ENCODE results near the gene CCDC34. TPM values are rescaled to one million over a fixed set of nuclear protein-coding genes. Genes with fewer than 3 reads are reported as not detected.

The CCDC34 gene
- total RNA-seq, 1 donor from 2014 or later: 10.8 TPM

GRCh38 chr11:27401833-27402316 lies 38.9 kb upstream of the CCDC34 start:
- H3K4me1 Mint-ChIP-seq (ENCODE audit: low read depth): no peaks in the 10 kb centered on the region
- no peak overlapping the region for H3K27ac Mint-ChIP-seq
- H3K4me3 Mint-ChIP-seq (ENCODE audit: low read depth): no peak overlapping the region
- peaks cover 9% of the 10 kb centered on the region for H3K27me3 Mint-ChIP-seq (ENCODE audit: low read depth)
- intact Hi-C loops (cut with micrococcal nuclease): no loop called here
- H3K36me3 Mint-ChIP-seq (ENCODE audit: low read depth): no peaks in the 10 kb centered on the region
- DNase-seq (ENCODE audit: low spot score): no peak
- H3K9me3 Mint-ChIP-seq: no peaks in the 10 kb centered on the region

- Mint-ChIP-seq H3K27ac (no peak overlapping the region), H3K9me3 (no peaks in the 10 kb centered on the region), H3K4me1 (ENCODE audit: low read depth) (no peaks in the 10 kb centered on the region), H3K36me3 (ENCODE audit: low read depth) (no peaks in the 10 kb centered on the region), H3K27me3 (ENCODE audit: low read depth) (peaks cover 10% of the 10 kb centered on the region), H3K4me3 (ENCODE audit: low read depth) (no peak overlapping the region)
- intact Hi-C loops (cut with micrococcal nuclease): no loop called here
- no peak for DNase-seq (ENCODE audit: low spot score)
These were observed 38.3 kb upstream of the CCDC34 start for GRCh38 chr11:27401280-27401832.

- H3K36me3 Mint-ChIP-seq (ENCODE audit: low read depth): no peaks in the 10 kb centered on the region
These were observed 35.4 kb upstream of the CCDC34 start for GRCh38 chr11:27398400-27398770.

GRCh38 chr11:27397624-27398399 lies 34.8 kb upstream of the CCDC34 start:
- Mint-ChIP-seq H3K27me3 (ENCODE audit: low read depth) (peaks cover 31% of the 10 kb centered on the region), H3K4me1 (ENCODE audit: low read depth) (no peaks in the 10 kb centered on the region), H3K4me3 (ENCODE audit: low read depth) (no peak overlapping the region), H3K9me3 (no peaks in the 10 kb centered on the region), H3K27ac (no peak overlapping the region), H3K36me3 (ENCODE audit: low read depth) (no peaks in the 10 kb centered on the region)
- intact Hi-C loops (cut with micrococcal nuclease): no loop called here
- no peak for DNase-seq (ENCODE audit: low spot score)

More at GRCh38 chr11:27398400-27398770, 35.4 kb upstream of the CCDC34 start:
- no peak overlapping the region for H3K27ac Mint-ChIP-seq
- H3K4me1 Mint-ChIP-seq (ENCODE audit: low read depth): no peaks in the 10 kb centered on the region
- no peak overlapping the region for H3K4me3 Mint-ChIP-seq (ENCODE audit: low read depth)
- DNase-seq (ENCODE audit: low spot score): no peak
- no peaks in the 10 kb centered on the region for H3K9me3 Mint-ChIP-seq
- peaks cover 28% of the 10 kb centered on the region for H3K27me3 Mint-ChIP-seq (ENCODE audit: low read depth)
- intact Hi-C loops (cut with micrococcal nuclease): no loop called here

GRCh38 chr11:27396259-27396839 lies 33.3 kb upstream of the CCDC34 start:
- no peak overlapping the region for H3K4me3 Mint-ChIP-seq (ENCODE audit: low read depth)
- H3K9me3 Mint-ChIP-seq: no peaks in the 10 kb centered on the region
- H3K27ac Mint-ChIP-seq: no peak overlapping the region
- no peaks in the 10 kb centered on the region for H3K36me3 Mint-ChIP-seq (ENCODE audit: low read depth)
- peaks cover 38% of the 10 kb centered on the region for H3K27me3 Mint-ChIP-seq (ENCODE audit: low read depth)
- H3K4me1 Mint-ChIP-seq (ENCODE audit: low read depth): no peaks in the 10 kb centered on the region
- intact Hi-C loops (cut with micrococcal nuclease): no loop called here
- DNase-seq (ENCODE audit: low spot score): no peak

GRCh38 chr11:27395556-27396258 lies 32.7 kb upstream of the CCDC34 start:
- Mint-ChIP-seq H3K4me3 (ENCODE audit: low read depth) (no peak overlapping the region), H3K36me3 (ENCODE audit: low read depth) (no peaks in the 10 kb centered on the region), H3K9me3 (no peaks in the 10 kb centered on the region), H3K27me3 (ENCODE audit: low read depth) (peaks cover 40% of the 10 kb centered on the region), H3K4me1 (ENCODE audit: low read depth) (no peaks in the 10 kb centered on the region), H3K27ac (no peak overlapping the region)
- no peak for DNase-seq (ENCODE audit: low spot score)
- intact Hi-C loops (cut with micrococcal nuclease): no loop called here

GRCh38 chr11:27394781-27395228 lies 31.8 kb upstream of the CCDC34 start:
- H3K4me3 Mint-ChIP-seq (ENCODE audit: low read depth): no peak overlapping the region
- no peak overlapping the region for H3K27ac Mint-ChIP-seq
- no peak for DNase-seq (ENCODE audit: low spot score)
- H3K36me3 Mint-ChIP-seq (ENCODE audit: low read depth): no peaks in the 10 kb centered on the region
- intact Hi-C loops (cut with micrococcal nuclease): no loop called here
- H3K27me3 Mint-ChIP-seq (ENCODE audit: low read depth): peaks cover 45% of the 10 kb centered on the region
- H3K4me1 Mint-ChIP-seq (ENCODE audit: low read depth): peaks cover 4% of the 10 kb centered on the region
- H3K9me3 Mint-ChIP-seq: no peaks in the 10 kb centered on the region

- no peak overlapping the region for H3K27ac Mint-ChIP-seq
These were observed 29.5 kb upstream of the CCDC34 start for GRCh38 chr11:27392278-27393114.

GRCh38 chr11:27391331-27392015 lies 28.5 kb upstream of the CCDC34 start:
- H3K36me3 Mint-ChIP-seq (ENCODE audit: low read depth): no peaks in the 10 kb centered on the region
- peaks cover 42% of the 10 kb centered on the region for H3K27me3 Mint-ChIP-seq (ENCODE audit: low read depth)
- peaks cover 28% of the 10 kb centered on the region for H3K4me1 Mint-ChIP-seq (ENCODE audit: low read depth)
- H3K9me3 Mint-ChIP-seq: no peaks in the 10 kb centered on the region
- no peak overlapping the region for H3K27ac Mint-ChIP-seq
- DNase-seq (ENCODE audit: low spot score): no peak
- H3K4me3 Mint-ChIP-seq (ENCODE audit: low read depth): no peak overlapping the region
- intact Hi-C loops (cut with micrococcal nuclease): no loop called here

More at GRCh38 chr11:27392278-27393114, 29.5 kb upstream of the CCDC34 start:
- DNase-seq (ENCODE audit: low spot score): no peak
- Mint-ChIP-seq H3K9me3 (no peaks in the 10 kb centered on the region), H3K4me3 (ENCODE audit: low read depth) (no peak overlapping the region), H3K36me3 (ENCODE audit: low read depth) (no peaks in the 10 kb centered on the region), H3K4me1 (ENCODE audit: low read depth) (peaks cover 19% of the 10 kb centered on the region), H3K27me3 (ENCODE audit: low read depth) (peaks cover 42% of the 10 kb centered on the region)
- intact Hi-C loops (cut with micrococcal nuclease): no loop called here

- Mint-ChIP-seq H3K4me1 (ENCODE audit: low read depth) (peaks cover 29% of the 10 kb centered on the region), H3K4me3 (ENCODE audit: low read depth) (no peak overlapping the region), H3K36me3 (ENCODE audit: low read depth) (no peaks in the 10 kb centered on the region), H3K9me3 (no peaks in the 10 kb centered on the region), H3K27me3 (ENCODE audit: low read depth) (peaks cover 41% of the 10 kb centered on the region), H3K27ac (no peak overlapping the region)
- intact Hi-C loops (cut with micrococcal nuclease): no loop called here
- no peak for DNase-seq (ENCODE audit: low spot score)
These were observed 27.6 kb upstream of the CCDC34 start for GRCh38 chr11:27390318-27391295.

GRCh38 chr11:27388869-27389268 lies 25.9 kb upstream of the CCDC34 start:
- no peak for DNase-seq (ENCODE audit: low spot score)
- H3K27me3 Mint-ChIP-seq (ENCODE audit: low read depth): peaks cover 44% of the 10 kb centered on the region
- peaks cover 36% of the 10 kb centered on the region for H3K4me1 Mint-ChIP-seq (ENCODE audit: low read depth)
- H3K27ac Mint-ChIP-seq: no peak overlapping the region
- no peaks in the 10 kb centered on the region for H3K36me3 Mint-ChIP-seq (ENCODE audit: low read depth)
- H3K9me3 Mint-ChIP-seq: no peaks in the 10 kb centered on the region
- intact Hi-C loops (cut with micrococcal nuclease): loop anchor here (1.0 to 5.0 kb wide), 7 partner anchors 26 to 117 kb away; partner anchors contain the start of genes CCDC34, LGR4 and LIN7C
- H3K4me3 Mint-ChIP-seq (ENCODE audit: low read depth): no peak overlapping the region

Data from activated T-helper 2 cell treated with anti-CD3 and anti-CD28 coated beads, Interferon-gamma antibody, Interleukin-2, Interleukin-4, amounts not matched to agents 10 μg/mL and 5 μg/mL and 100 μg/mL, durations not matched to agents 14 hours and 24 hours and 36 hours (primary cell).